ENCODE results near the gene ZNHIT3.

DNA sequence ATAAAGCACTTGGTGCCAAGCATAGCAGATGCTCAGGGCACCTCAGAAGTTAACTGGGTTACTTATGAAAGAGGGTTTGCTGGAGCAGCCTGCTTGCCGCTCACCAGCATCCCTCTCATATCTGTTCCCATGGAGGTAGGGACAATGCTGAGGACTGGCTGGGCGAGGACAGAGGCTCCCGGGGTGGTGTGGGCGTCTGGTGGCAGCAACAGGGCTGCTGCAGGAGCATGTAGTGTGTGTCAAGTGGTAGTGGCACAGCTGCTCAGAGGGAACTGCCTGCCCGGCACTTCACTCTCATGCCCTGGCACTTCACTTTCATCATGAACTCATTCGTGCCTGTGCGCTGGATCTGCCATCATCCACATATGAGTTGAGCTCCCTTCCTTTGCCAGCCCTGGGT lies 26.9 kb upstream of the ZNHIT3 start:
- TF ChIP-seq, protein P1, sequence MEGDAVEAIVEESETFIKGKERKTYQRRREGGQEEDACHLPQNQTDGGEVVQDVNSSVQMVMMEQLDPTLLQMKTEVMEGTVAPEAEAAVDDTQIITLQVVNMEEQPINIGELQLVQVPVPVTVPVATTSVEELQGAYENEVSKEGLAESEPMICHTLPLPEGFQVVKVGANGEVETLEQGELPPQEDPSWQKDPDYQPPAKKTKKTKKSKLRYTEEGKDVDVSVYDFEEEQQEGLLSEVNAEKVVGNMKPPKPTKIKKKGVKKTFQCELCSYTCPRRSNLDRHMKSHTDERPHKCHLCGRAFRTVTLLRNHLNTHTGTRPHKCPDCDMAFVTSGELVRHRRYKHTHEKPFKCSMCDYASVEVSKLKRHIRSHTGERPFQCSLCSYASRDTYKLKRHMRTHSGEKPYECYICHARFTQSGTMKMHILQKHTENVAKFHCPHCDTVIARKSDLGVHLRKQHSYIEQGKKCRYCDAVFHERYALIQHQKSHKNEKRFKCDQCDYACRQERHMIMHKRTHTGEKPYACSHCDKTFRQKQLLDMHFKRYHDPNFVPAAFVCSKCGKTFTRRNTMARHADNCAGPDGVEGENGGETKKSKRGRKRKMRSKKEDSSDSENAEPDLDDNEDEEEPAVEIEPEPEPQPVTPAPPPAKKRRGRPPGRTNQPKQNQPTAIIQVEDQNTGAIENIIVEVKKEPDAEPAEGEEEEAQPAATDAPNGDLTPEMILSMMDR (IDR thresholded peaks at IDR 0.05; ENCODE audit: low read depth, low read length, poor library complexity, severe bottlenecking), result no peak
- no peak for TF ChIP-seq EZH2phosphoT487 (IDR thresholded peaks at IDR 0.05; ENCODE audit: borderline replicate concordance, low read length)

Measured in DOHH2 (cell line).